Fibroblast of upper back skin (primary cell): ENCODE results near the gene MTHFD1.

Experiments
- DNase-seq: peaks from one replicate; pipeline ENCODE4 v3.0.0-alpha.2; 2013

MTHFD1 gene

DNA sequence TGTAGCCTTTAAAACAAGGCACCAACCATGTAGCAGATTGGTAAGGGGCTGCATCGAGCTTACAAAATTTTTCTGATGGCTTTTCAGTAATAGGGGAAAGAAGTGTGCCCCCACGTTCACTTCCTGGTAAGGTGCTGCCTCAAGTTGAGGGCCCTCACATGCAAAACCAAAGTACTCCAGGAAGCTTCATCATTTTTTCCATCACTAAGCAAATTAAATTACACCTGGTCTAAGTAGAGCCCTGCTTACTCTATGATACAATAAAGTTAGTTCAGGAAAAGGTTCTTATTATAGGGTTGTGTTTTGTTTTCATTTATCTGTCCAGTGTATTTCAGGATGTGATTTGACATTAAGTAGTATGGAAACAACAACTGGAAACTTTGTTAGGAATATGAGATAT, 62.1 kb downstream of the MTHFD1 start:
- DNase-seq = no peak

DNA sequence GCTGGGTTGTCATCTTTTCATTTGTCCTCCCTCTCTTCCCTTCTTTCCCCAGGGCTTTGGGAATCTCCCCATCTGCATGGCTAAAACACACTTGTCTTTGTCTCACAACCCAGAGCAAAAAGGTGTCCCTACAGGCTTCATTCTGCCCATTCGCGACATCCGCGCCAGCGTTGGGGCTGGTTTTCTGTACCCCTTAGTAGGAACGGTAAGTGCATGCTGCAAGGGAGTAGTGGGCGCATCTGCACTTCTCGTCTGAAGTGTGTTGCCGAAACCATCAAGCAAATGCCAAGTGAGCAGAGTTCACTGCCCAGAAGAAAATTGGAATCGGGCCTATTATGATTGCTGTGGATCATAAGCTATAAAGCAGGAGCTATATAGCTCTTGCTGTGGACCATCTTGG, 66.5 kb downstream of the MTHFD1 start:
- DNase-seq = no peak

DNA sequence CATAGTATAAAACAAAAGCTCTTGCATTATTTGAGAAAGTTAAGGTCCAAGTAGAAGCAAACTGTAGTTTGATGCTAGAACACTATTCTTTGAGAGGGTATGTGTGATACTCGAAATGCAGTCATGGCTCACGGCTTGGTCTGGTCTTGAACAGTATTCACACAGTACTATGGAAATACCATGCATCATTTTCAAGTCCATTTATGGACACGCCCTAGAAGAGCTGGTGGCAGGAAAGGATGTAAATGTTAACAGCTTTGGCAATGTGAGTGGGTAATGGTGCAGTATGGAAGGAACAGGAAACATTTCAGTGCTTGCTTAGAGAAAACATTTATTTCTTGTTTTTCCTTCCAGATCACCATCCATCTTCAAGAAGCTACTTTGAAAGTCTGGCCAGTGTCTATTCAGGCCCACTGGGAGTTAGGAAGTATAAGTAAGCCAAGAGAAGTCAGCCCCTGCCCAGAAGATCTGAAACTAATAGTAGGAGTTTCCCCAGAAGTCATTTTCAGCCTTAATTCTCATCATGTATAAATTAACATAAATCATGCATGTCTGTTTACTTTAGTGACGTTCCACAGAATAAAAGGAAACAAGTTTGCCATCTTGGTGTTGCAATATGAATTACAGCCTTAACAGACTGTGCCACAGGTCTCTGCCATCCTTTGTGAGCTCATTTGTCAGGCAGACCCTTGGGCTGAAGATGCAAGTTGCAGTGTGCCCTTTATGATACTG, 71.4 kb downstream of the MTHFD1 start:
- DNase-seq = no peak

DNA sequence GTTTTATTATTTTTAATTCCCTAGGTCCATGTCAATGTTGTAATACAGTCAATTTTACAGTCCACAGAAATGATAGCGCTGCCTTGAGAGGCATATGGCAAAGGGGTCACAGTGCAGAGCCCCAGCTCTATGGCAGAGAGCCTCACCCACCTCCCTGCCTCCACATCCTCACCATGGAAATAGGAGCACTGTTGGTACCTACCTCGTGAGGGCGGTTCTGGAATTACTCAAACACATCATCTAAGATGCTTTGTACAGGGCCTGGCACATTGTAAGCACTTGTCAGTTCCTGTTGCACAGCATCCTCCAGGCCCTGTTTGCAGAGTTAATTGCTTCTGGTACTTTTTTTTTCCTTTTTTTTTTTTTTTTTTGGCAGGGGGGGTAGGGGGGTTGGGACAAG, 73.1 kb downstream of the MTHFD1 start:
- DNase-seq = no peak

DNA sequence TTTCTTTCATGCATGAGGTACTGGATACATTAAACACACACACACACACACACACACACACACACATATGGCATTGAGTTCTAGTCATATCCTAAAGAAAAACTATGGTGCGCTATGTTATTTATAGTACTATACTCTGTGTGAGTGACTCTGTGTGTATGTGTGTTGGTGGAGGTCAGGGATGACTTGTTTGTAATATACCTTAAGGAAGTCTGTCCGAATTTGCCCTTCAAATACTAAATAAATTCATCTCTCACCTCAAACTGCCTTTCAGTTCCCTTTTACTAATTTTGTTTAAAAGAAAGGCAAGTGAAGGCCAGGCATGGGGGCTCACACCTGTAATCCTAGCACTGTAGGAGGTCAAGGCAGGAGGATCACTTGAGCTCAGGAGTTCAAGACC, 75.0 kb downstream of the MTHFD1 start:
- no peak for DNase-seq

DNA sequence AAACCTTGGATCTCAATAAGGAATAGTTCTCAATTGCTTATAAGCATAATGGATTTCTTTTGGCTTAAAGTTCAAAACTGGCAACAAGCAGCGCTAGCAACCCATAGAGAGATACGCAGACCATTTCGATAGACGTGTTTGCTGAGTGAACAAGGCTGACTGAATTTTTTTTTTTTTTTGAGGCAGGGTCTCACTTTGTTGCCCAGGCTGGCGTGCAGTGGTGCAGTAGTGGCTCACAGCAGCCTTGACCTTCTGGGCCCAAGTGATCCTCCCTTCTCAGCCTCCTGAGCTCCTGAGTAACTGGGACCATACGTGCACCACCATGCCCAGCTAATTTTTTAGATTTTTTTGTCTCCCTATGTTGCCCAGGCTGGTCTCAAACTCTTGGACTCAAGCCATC, 75.7 kb downstream of the MTHFD1 start:
- DNase-seq = no peak

DNA sequence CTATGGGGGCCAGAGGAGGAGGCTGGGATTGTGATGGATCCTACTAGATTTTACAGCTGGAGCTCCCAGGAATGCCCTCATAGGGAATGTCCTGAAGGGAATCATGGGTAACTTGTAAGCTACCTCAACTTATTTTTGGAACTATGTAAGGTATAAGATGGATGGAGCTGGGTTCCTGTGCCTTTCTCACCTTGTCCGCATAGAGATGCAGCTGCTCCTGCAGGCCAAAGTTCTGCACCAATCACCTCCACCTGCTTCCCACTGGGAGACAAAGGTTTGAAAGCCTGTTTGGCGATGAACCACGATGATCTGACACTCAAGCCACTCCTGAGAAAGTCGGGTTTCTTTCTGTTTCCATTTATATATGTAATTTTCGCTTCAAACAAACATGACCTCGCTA, 76.5 kb downstream of the MTHFD1 start:
- DNase-seq = no peak

DNA sequence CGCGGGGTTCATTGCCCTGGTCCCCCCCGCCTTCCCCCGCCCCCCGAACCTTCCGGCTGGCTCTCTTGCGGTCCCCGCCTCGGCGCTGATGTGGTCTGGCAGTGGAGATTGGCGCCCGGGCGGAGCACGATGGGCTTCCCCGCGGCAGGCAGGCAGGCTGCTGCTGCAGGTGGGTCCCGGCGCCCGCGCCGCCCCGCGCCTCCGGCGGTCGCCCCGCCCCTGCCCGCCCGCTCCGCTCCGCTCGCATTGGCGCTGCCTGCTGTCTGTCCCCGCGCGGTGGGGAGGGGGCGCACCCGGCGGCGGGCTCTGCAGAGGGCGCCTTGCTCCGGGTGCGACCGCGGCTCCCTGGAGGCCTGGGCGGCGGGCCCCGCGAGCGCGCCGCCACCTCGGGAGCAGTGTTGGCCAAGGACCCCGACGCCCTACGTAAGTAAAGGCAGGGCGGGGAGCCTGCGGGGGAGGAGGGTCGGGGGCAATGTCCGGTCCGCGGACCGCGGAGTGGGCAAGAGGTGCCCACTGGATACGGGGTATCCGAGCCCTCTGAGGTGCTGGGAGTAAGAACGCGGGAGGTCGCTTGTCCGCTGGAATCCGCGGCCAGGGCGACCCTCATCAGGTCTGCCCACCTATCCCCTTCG, 77.2 kb downstream of the MTHFD1 start, which contains the start of gene AKAP5:
Gene AKAP5 (plus strand): TSS at position 309 of the 632 bp plus-strand sequence. CDS start 2,896 bp downstream, outside the sequence.
- DNase-seq = peak; percentile 32

DNA sequence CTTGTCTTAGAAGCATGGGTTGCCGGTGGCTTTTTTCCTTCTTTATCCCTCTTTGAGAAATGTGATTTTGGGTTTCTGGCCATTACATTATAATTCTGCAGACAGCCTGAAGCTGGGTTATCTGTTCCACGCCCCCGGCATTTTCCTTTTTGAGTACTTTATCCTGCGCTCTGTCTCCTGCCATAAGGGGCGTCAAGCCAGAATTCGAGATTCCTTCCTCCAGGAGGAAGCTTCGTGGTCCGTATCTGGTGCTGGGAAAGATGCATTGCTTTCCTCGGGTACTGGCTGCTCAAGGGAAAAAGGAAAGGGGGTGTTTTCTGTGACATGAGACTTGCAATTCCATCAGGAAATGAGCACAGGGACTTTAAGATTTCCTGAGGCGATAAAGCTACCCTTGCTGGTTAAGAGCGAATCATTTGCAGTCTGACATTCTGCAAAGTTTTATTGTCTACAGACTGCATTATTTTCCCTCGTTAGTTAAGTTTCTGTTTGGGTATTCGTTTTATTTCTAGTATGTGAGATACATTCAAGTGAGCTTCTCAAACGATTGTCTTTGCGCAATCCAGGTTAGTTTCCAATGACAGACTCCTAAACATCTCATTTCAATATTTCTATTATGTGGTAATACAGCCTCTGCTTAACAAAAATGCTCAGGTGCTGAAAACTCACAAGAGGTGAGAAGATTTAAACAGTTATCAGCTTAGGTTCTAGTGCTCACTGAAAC, 77.8 kb downstream of the MTHFD1 start:
- DNase-seq = peak; percentile 63

DNA sequence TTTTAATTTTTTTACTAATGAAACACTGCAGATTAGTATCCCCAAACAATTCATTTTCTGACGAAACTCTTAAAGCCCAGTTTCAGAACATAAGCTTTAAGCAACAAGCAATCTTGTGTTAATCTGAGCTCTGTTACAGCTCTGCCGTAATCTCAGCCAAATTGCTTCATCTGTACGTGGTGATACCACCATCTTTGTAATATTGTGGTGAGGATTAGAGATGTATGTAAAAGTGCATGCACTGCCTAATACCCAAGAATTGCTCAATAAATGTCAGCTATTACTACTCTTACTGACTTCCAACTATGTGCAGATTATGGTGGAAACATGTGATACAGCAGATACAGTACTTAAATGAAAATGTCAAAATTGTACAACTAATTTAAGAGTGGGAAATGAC, 78.9 kb downstream of the MTHFD1 start:
- no peak for DNase-seq

DNA sequence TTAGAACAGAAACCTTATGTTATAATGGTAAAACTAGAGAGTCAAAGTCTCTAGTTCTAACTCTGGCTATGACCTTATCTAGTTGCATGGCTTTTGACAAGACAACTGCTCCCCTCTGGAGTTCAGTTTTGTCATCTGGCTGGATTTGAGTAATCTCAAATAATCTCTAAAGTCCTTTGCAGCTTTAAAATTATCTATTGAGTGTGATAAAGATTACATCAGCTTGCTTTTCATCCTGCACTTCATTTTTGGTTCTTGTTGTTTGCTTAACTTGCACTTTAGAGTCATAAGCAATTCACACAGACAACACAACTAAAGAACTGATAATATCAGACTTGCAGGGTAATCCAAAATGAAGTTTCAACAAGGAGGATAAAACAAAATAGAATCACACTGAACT, 79.4 kb downstream of the MTHFD1 start:
- DNase-seq = no peak

DNA sequence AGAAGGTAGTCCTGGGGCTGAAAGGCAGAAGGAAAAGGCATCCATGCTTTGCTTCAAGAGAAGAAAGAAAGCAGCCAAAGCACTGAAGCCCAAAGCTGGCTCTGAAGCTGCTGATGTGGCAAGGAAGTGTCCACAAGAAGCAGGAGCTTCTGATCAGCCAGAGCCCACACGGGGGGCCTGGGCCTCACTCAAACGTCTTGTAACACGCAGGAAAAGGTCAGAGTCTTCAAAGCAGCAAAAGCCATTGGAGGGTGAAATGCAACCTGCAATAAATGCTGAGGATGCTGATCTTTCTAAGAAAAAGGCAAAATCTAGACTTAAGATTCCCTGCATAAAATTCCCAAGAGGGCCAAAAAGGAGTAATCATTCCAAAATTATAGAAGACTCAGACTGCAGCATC, 80.3 kb downstream of the MTHFD1 start:
- DNase-seq = no peak

DNA sequence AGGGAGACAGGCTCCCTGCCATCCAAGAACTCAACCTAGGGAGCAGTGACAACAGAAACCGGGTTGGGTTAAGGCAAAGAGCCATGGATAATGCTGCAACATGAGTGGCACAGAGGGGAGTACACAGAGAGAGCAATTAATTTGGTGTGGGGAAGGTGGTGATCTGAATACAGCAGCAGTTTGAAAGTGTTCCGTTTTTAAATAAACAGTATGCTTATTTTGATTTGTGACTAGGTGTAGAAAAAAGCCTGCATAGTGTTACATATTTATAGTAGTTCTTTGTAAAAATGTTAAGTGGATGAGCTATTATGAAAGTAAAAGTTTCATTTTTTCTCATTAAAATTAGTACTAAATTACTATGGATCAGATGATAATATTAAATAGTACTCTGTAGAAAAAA, 85.9 kb downstream of the MTHFD1 start:
- DNase-seq = no peak

DNA sequence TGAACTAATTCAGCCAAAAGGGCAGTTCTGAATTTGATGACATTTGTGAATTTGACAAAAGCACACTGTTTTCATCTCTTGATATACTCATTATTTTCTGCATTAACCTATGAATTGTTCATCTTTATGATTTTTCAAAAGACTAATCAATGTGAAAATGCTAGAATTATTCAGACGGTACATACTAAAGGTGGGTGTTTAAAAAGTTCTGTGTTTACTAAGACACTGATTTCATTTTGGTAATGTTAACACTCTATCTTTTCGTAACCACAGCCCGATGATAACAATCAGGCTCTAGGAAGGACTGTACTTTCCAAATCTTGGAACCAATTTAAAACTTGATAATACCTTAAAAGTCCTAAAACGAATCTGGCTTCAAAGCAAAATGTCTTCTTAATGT, 86.5 kb downstream of the MTHFD1 start:
- no peak for DNase-seq

DNA sequence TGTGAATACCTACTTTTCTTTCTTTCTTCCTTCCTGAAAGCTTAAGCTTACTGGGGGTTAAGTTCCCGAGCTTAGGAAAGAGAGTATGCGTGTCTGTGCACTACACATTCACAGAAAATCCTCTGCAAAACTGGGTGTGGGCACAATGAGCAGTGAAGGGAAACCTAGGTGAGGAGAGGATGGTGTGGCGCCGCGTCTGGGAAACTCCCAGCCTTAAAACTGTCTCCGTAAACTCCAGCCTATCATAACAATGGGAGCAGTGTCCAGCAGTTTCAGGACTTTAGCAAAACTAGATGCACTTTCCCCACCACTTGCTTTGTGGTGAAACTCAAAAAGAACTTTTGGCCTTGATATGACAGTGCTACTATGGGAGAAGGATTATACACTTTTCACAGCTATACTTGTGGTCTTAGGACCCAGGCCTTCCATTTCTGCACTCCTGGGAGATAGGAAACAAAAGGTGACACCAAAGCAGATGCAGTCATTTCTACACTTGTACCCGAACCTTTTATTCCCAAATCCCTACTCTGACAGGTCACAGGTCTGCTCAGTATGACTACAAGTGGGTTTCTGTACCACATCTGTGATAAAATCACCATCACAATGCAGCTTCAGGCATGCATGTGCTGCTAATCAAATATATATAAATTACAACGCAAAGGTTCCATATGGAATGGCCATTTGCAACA, 87.6 kb downstream of the MTHFD1 start:
- DNase-seq = no peak

DNA sequence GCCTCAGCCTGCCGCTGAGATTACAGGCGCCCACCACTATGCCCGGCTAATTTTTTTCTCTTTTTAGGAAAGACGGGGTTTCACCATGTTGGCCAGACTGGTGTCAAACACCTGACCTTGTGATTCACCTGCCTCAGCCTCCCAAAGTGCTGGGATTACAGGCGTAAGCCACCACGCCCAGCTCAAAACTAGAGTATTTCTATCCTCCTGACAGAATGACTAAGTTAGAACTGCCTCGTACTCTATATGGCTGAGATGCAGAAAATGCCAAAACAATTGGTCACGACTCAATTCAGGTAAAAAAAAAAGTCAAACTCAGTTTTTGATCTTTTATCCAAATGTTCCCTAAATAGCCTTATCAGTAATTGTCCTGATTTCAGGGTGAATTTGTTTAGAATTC, 88.3 kb downstream of the MTHFD1 start:
- no peak for DNase-seq

DNA sequence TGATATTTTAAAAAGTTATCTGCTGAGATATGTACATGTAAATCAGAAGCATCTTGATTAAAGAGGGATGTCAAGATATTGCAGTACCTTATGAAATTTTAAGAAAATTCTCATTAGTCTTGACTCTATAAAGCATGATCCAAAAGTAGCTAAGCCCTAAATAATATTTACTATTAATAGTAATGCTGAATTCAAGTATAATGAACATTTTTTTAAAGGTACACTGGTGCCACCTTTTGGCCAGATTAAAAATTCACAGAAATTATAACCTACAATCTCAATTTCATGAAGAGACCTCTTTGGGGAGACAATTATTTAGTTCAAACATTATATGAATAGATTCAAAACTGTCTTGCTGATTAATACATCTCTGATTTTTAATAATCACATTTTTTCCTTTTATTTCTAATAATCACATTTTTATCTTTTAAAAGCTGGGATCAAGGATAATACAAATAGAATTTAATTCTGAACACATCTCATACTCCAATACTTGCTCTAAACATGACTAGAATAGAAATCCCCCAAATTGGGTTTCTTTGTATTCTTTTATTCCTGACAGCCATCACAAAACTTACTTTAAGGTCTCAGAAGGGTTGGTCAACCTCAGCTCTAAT, 90.6 kb downstream of the MTHFD1 start:
- peak; percentile 28 for DNase-seq

DNA sequence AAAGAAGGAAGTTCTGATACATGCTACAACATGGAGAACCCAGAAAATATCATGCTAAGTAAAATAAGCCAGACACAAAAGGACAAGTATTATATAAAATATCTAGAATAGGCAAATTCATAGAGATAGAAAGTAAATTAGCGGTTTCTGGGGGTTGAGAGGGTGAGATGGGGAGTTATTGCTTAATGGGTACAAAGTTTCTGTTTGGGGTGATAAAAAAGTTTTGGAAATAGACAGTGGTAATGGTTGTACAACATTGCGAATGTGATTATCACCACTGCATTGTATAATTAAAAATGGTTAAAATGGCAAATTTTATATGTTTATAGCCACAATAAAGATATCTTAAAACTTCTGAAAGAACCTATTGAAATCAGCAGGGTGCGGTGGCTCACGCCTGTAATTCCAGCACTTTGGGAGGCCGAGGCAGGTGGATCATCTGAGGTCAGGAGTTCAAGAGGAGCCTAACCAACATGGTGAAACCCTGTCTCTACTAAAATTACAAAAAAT, 100.5 kb downstream of the MTHFD1 start:
- DNase-seq = no peak

DNA sequence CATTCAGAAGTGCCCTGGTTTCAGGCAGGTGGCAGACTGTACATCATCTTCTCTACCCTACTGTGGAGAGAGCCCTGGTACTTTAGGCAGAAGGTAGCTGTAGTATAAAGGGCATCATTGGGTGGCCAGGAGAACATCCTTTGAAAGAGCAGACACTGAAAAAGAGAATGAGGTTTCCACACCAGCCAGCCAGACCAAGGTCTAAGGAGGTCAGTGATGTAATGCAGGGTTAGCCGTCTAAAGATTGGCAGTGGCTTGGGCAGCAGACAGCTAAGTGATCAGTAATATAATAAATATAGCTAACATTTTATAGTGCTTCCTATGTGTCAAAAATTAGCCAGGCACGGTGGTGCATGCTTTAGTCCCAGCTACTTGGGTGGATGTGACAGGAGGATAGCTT, 103.5 kb downstream of the MTHFD1 start:
- DNase-seq = no peak

DNA sequence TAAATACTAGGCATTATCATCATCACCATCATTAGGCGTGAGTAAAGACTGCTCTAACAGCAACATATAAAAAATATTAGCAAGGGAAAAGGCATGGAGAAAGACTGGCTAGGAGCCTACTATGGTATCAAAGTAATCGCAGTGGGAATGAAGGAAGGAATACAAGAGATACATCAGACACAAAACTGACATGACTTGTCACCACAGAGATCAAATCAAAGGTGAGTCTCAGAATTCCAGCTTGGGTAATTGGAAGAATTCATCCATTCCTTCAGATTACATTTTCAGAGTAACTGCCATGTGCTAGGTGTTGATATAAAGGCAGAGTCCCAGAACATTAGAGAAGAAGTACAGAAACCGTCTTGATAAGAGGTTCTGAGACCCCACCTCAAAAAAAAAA, 105.3 kb downstream of the MTHFD1 start:
- DNase-seq = no peak

DNA sequence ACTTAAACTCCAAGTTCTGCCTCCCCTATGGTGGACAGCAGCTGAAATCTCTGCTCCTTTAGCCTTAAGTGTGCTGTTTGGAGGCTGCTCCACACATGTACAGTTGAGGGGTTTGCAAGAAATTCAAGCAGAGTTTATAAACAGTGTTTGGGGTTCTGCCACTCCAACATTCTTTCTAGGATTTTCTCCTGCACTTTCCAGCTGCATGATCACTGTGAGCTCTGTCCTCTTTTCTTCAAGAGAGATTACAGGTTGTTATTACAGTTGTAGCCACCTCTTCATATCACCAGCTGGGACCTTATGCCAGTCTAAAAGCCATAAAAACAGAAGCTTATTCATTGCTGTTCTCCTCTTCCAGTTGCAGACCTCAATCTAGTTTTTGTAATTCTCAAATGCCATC, 107.1 kb downstream of the MTHFD1 start:
- DNase-seq = no peak

DNA sequence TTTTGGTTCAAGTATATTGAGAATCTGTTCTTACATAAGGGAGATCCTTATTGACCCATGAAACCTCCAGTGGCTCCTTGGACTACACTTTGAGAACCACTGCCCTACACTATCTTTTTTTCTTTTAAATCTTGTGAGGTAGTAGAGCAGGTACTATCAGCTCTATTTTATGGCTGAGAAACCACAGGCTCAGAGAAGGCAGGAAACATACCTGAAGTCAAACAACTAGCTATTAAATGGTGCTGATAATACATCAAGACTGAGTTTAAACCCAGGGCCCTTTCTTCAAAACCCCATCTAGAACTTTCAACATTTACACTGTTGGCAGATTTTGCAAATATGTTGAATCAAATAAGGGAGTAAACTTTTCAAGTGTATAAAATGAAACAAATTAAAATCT, 108.6 kb downstream of the MTHFD1 start:
- no peak for DNase-seq

DNA sequence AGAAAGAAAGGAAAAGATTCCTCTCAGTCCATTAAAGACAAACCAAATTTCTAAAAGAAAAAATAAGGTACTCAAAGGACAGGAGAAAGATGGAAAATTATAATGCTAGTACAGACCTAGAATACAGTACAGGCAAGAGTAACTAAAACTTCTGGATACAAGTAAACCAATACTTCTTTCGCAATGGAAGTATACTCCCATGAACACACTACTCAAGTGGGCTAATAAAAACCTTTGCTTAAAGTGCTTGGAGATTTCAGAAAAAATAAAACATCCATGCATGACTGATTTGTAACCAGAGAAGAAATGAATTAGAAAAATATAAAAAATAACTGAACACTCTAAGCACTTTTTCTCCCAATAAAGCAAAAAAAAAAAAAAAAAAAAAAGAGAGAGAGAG, 111.9 kb downstream of the MTHFD1 start:
- DNase-seq = no peak
